HepG2 (cell line): ENCODE measurements around the gene HLF. TPM values are rescaled to one million over a fixed set of nuclear protein-coding genes. Genes with fewer than 3 reads are reported as not detected.

Experiments
- AKAP8 ChIP-seq: sonication (generic); formaldehyde crosslinking; IDR thresholded peaks from 2 replicates; pipeline ENCODE4 v1.5.1; 2020; ENCODE audit warnings: mild to moderate bottlenecking, missing genetic modification reagents
- AKNA ChIP-seq: sonication (generic); formaldehyde crosslinking; IDR thresholded peaks from 2 replicates; pipeline ENCODE4 v1.4.0; 2020; ENCODE audit warnings: missing genetic modification reagents, borderline replicate concordance
- CCDC6 ChIP-seq: sonication (generic); formaldehyde crosslinking; IDR thresholded peaks from 2 replicates; pipeline ENCODE4 v1.8.1; 2022; ENCODE audit warnings: mild to moderate bottlenecking, missing genetic modification reagents, moderate library complexity
- KMT2A ChIP-seq: sonication (generic); formaldehyde crosslinking; IDR thresholded peaks from 2 replicates; pipeline ENCODE4 v1.4.0; 2020; ENCODE audit warnings: missing genetic modification reagents
- REST ChIP-seq, 2 experiments: IDR thresholded peaks; 2 replicates each; pipeline ENCODE4 v1.6.1; 2011 to 2012; ENCODE audit warnings: low read length in 2 of 2, borderline replicate concordance in 1 of 2, low read depth in 1 of 2, mild to moderate bottlenecking in 1 of 2, moderate library complexity in 1 of 2
- SAP130 ChIP-seq: IDR thresholded peaks from 2 replicates; pipeline ENCODE4 v1.6.1; 2016; ENCODE audit warnings: low read depth
- SATB2 ChIP-seq: sonication (generic); formaldehyde crosslinking; IDR thresholded peaks from 2 replicates; pipeline ENCODE4 v1.5.0; 2020; ENCODE audit warnings: missing genetic modification reagents
- SSRP1 ChIP-seq: IDR thresholded peaks from 2 replicates; pipeline ENCODE4 v1.6.1; 2016; ENCODE audit warnings: control low read depth
- USF2 ChIP-seq, 2 experiments: sonication (generic) in 1 of 2; formaldehyde crosslinking in 1 of 2; IDR thresholded peaks; 2 replicates each; pipeline versions ENCODE4 v1.5.1 to v1.6.1; 2011 to 2020; ENCODE audit warnings: borderline replicate concordance in 1 of 2, low read depth in 1 of 2, low read length in 1 of 2, mild to moderate bottlenecking in 1 of 2, missing genetic modification reagents in 1 of 2, moderate library complexity in 1 of 2
- ZNF281 ChIP-seq: sonication (generic); formaldehyde crosslinking; IDR thresholded peaks from 2 replicates; pipeline ENCODE4 v1.4.0; 2020; ENCODE audit warnings: missing genetic modification reagents, borderline replicate concordance
- ZNF567 ChIP-seq: sonication (generic); formaldehyde crosslinking; IDR thresholded peaks from 2 replicates; pipeline ENCODE4 v1.8.1; 2023; ENCODE audit warnings: mild to moderate bottlenecking, missing genetic modification reagents, borderline replicate concordance
- ZNF777 ChIP-seq: sonication (generic); formaldehyde crosslinking; IDR thresholded peaks from 2 replicates; pipeline ENCODE4 v1.4.0; 2020; ENCODE audit warnings: missing genetic modification reagents
- ZSCAN31 ChIP-seq: sonication (generic); formaldehyde crosslinking; IDR thresholded peaks from 2 replicates; pipeline ENCODE4 v1.5.0; 2020; ENCODE audit warnings: low read depth, mild to moderate bottlenecking, missing genetic modification reagents
- polyA plus RNA-seq, 8 experiments: library from polyadenylated mRNA; depleted of rRNA in 3 of 8; stranded (reverse) in 7 of 8; unstranded in 1 of 8; fragments of >200 nt; fragmentation: Illumina TruSeq in 4 of 8; extraction: Trizol in 4 of 8; gene quantifications; 2 replicates each; pipeline versions ENCODE4 v1.2.1 to v1.2.3, GENCODE V29; 2011 to 2016; ENCODE audit warnings: low read depth in 4 of 8, missing spikeins in 1 of 8, mixed read lengths in 1 of 8; ENCODE audit not compliant: insufficient read depth in 1 of 8
- total RNA-seq, 5 experiments: library from RNA; depleted of rRNA; stranded (reverse); fragments of >200 nt; fragmentation: Illumina TruSeq; extraction: Trizol; gene quantifications; 2 replicates each; pipeline ENCODE4 v1.2.3, GENCODE V29; 2016; ENCODE audit warnings: low read depth in 1 of 5

The HLF gene
- total and polyA plus RNA-seq, 2 of the 13 experiments (the other 11 are each of a cell fraction or from before 2014, with no cell fraction given): 202 to 346 TPM

GRCh38 chr17:55271958-55272710 is 7.4 kb downstream of the HLF start (continued):
- TF ChIP-seq AKNA (peak; percentile 30; the same call in 1 of the 2 replicates), SAP130 (peak; percentile 50; the same call in 1 of the 2 replicates), SATB2 (CRISPR knock-in tag) (peak; percentile 72; the same call in 1 of the 2 replicates), ZSCAN31 (peak; percentile 53; the same call in 1 of the 2 replicates), REST (IDR thresholded peaks at IDR 0.05; ENCODE audit: borderline replicate concordance in 1 of 2, low read depth in 1 of 2, low read length in 2 of 2) (peak in 1 of 2 experiments; percentile 25; a peak in 1 of 4 replicates), SSRP1 (CRISPR knock-in tag) (peak; percentile 90), ZNF281 (CRISPR knock-in tag) (peak; percentile 14; the same call in 1 of the 2 replicates), ZNF777 (CRISPR knock-in tag) (0 out of 2 replicates have a peak, but pooled peaks have one; percentile 25), USF2 (IDR thresholded peaks at IDR 0.05; ENCODE audit: low read depth, low read length) (no peak), USF2 (CRISPR knock-in tag; IDR thresholded peaks at IDR 0.05; ENCODE audit: borderline replicate concordance) (no peak), KMT2A (peak; percentile 3; the same call in 1 of the 2 replicates), CCDC6 (peak; percentile 70; the same call in 1 of the 2 replicates), ZNF567 (CRISPR knock-in tag) (0 out of 2 replicates have a peak, but pooled peaks have one; percentile 72), AKAP8 (CRISPR knock-in tag) (0 out of 2 replicates have a peak, but pooled peaks have one; percentile 32)
